K562 (cell line): Measurements from ENCODE around the gene TMEM143. TPM values are rescaled to one million over a fixed set of nuclear protein-coding genes. Genes with fewer than 3 reads are reported as not detected.

Experiments
- BRCA1 ChIP-seq, 2 experiments: fragments of 450-650 bp in 1 of 2; sonication (generic) in 1 of 2; formaldehyde crosslinking in 1 of 2; IDR thresholded peaks; 2 replicates each; pipeline versions ENCODE4 v1.5.0 to v1.6.1; 2017 to 2020; ENCODE audit warnings: mild to moderate bottlenecking in 1 of 2, missing genetic modification reagents in 1 of 2
- CBFB ChIP-seq: sonication (generic); formaldehyde crosslinking; IDR thresholded peaks from 2 replicates; pipeline ENCODE4 v1.4.0; 2020; ENCODE audit warnings: mild to moderate bottlenecking, missing genetic modification reagents
- CHCHD3 ChIP-seq: fragments of 250-450 bp; sonication (Bioruptor Pico); IDR thresholded peaks from 2 replicates; pipeline ENCODE4 v2.1.2; 2022; ENCODE audit warnings: mild to moderate bottlenecking
- CTBP1 ChIP-seq: fragments of 450-650 bp; IDR thresholded peaks from 2 replicates; pipeline ENCODE4 v1.6.1; 2016; ENCODE audit warnings: borderline replicate concordance
- DMBX1 ChIP-seq: fragments of 250-450 bp; sonication (Bioruptor Pico); IDR thresholded peaks from 2 replicates; pipeline ENCODE4 v1.8.0; 2022; ENCODE audit warnings: inconsistent platforms, mild to moderate bottlenecking, moderate library complexity, borderline replicate concordance
- EP400 ChIP-seq: fragments of 450-650 bp; IDR thresholded peaks from 2 replicates; pipeline ENCODE4 v1.6.1; 2017; ENCODE audit warnings: antibody characterized with exemption, mild to moderate bottlenecking, moderate library complexity
- GTF2E2 ChIP-seq: fragments of 200-800 bp; sonication (Bioruptor generic); IDR thresholded peaks from 2 replicates; pipeline ENCODE4 v1.6.1; 2016; ENCODE audit warnings: missing genetic modification characterization, missing compliant biosample characterization
- HES1 ChIP-seq: fragments of 450-650 bp; IDR thresholded peaks from 2 replicates; pipeline ENCODE4 v1.6.1; 2016; ENCODE audit warnings: low read depth, mild to moderate bottlenecking, moderate library complexity
- HMG20A ChIP-seq: fragments of 450-650 bp; formaldehyde crosslinking; conservative IDR thresholded peaks from 2 replicates; pipeline ENCODE4 v1.4.0; 2020; ENCODE audit warnings: mild to moderate bottlenecking, mixed read lengths
- IFI16 ChIP-seq: fragments of 250-450 bp; sonication (Bioruptor Pico); IDR thresholded peaks from 2 replicates; pipeline ENCODE4 v2.1.2; 2022; ENCODE audit warnings: mild to moderate bottlenecking, inconsistent platforms
- ILK ChIP-seq: fragments of 450-650 bp; IDR thresholded peaks from 2 replicates; pipeline ENCODE4 v1.6.1; 2016; ENCODE audit warnings: missing genetic modification characterization, low read depth, mild to moderate bottlenecking, missing compliant biosample characterization, moderate library complexity, borderline replicate concordance
- MYC ChIP-seq, 2 experiments: fragments of 250-450 bp in 1 of 2; sonication (Bioruptor Pico) in 1 of 2; IDR thresholded peaks; 2 replicates each; pipeline versions ENCODE4 v1.5.1 to v1.6.1; 2012 to 2021; ENCODE audit warnings: low read depth in 2 of 2, borderline replicate concordance in 1 of 2, improper control_type of control experiment in 1 of 2, low read length in 1 of 2, mild to moderate bottlenecking in 1 of 2, moderate library complexity in 1 of 2
- RCOR1 ChIP-seq, 2 experiments: IDR thresholded peaks; 2 replicates each; pipeline ENCODE4 v1.6.1; 2012; ENCODE audit warnings: low read depth in 2 of 2, low read length in 2 of 2, borderline replicate concordance in 1 of 2, improper control_type of control experiment in 1 of 2
- SAP30 ChIP-seq: fragments of 200-600 bp; sonication (generic); IDR thresholded peaks from 2 replicates; pipeline ENCODE4 v1.6.1; 2012; ENCODE audit warnings: borderline replicate concordance, low read depth, mild to moderate bottlenecking, moderate library complexity, low read length, control low read depth, inconsistent platforms; ENCODE audit not compliant: insufficient read depth, poor library complexity, severe bottlenecking
- SMAD4 ChIP-seq: fragments of 250-450 bp; sonication (Bioruptor Pico); conservative IDR thresholded peaks from 2 replicates; pipeline ENCODE4 v1.8.0; 2021; ENCODE audit warnings: inconsistent platforms, mild to moderate bottlenecking, moderate library complexity
- SMARCC2 ChIP-seq: fragments of 450-650 bp; IDR thresholded peaks from 2 replicates; pipeline ENCODE4 v1.6.1; 2017; ENCODE audit warnings: antibody characterized with exemption, moderate library complexity, mild to moderate bottlenecking, low read depth
- STAT5B ChIP-seq: fragments of 250-450 bp; sonication (Bioruptor Pico); IDR thresholded peaks from 2 replicates; pipeline ENCODE4 v1.8.0; 2021; ENCODE audit warnings: mild to moderate bottlenecking, inconsistent platforms
- ZBTB1 ChIP-seq: sonication (generic); formaldehyde crosslinking; IDR thresholded peaks from 2 replicates; pipeline ENCODE4 v1.8.1; 2023; ENCODE audit warnings: missing genetic modification reagents, low read depth, mild to moderate bottlenecking, borderline replicate concordance
- ZBTB2 ChIP-seq: fragments of 450-650 bp; IDR thresholded peaks from 2 replicates; pipeline ENCODE4 v1.6.1; 2016; ENCODE audit warnings: antibody characterized with exemption
- ZMIZ1 ChIP-seq, 2 experiments: fragments of 150-350 bp in 1 of 2; IDR thresholded peaks; 2 replicates each; pipeline ENCODE4 v1.6.1; 2012 to 2016; ENCODE audit warnings: low read depth in 2 of 2, low read length in 2 of 2, mild to moderate bottlenecking in 1 of 2, moderate library complexity in 1 of 2
- ZNF134 ChIP-seq: fragments of 250-450 bp; sonication (Bioruptor Pico); conservative IDR thresholded peaks from 2 replicates; pipeline ENCODE4 v1.4.0; 2020
- ZNF165 ChIP-seq: fragments of 250-450 bp; sonication (Bioruptor Pico); IDR thresholded peaks from 2 replicates; pipeline ENCODE4 v1.4.0; 2020; ENCODE audit warnings: borderline replicate concordance
- polyA plus RNA-seq, 8 experiments: library from polyadenylated mRNA; depleted of rRNA in 4 of 8; stranded (reverse) in 5 of 8; unstranded in 3 of 8; fragments of >200 nt; fragmentation: Nextera tagmentation in 2 of 8; fragmentation: Illumina TruSeq in 1 of 8; extraction: Ambion mirVana in 2 of 8; extraction: Trizol in 1 of 8; gene quantifications; 2 replicates each; pipeline versions ENCODE4 v1.2.1 to v1.2.3, GENCODE V29; 2011 to 2014; ENCODE audit warnings: inconsistent platforms in 1 of 8, missing spikeins in 1 of 8
- total RNA-seq, 7 experiments: library from RNA; depleted of rRNA in 6 of 7; stranded (reverse); fragments of >200 nt in 6 of 7; fragmentation: Illumina TruSeq in 2 of 7; extraction: Trizol in 2 of 7; gene quantifications; 2 replicates each; pipeline versions ENCODE4 v1.2.1 to v1.2.3, GENCODE V29; 2011 to 2021; ENCODE audit warnings: low replicate concordance in 1 of 7

Gene TMEM143
- total and polyA plus RNA-seq, 9 of the 15 experiments (the other 6 are each of a cell fraction or from before 2014, with no cell fraction given), result 0.66 to 8.8 (median 4.3) TPM

GRCh38 chr19:48363810-48364597 is at the start of gene TMEM143, which contains the start of gene SYNGR4 (continued):
- no peak for TF ChIP-seq ZMIZ1 (IDR thresholded peaks at IDR 0.05; ENCODE audit: low read depth in 2 of 2, low read length in 2 of 2)
- TF ChIP-seq SMAD4 (CRISPR knock-in tag), result no peak
- no peak for TF ChIP-seq BRCA1 (IDR thresholded peaks at IDR 0.05)
- no peak for TF ChIP-seq BRCA1 (CRISPR knock-in tag; IDR thresholded peaks at IDR 0.05)
- no peak for TF ChIP-seq CBFB (CRISPR knock-in tag)
- no peak for TF ChIP-seq SMARCC2
- TF ChIP-seq ZNF165 (CRISPR knock-in tag), result no peak
- TF ChIP-seq GTF2E2, result no peak
- peak; percentile 25; the same call in 1 of the 2 replicates for TF ChIP-seq CTBP1
- TF ChIP-seq ZNF134, result no peak
- 0 out of 2 replicates have a peak, but pooled peaks have one; percentile 55 for TF ChIP-seq CHCHD3
- no peak for TF ChIP-seq HMG20A (CRISPR knock-in tag)
- peak; percentile 87 for TF ChIP-seq HES1
- TF ChIP-seq ZBTB2, result peak; percentile 100
- TF ChIP-seq EP400, result peak; percentile 83
- TF ChIP-seq ZBTB1 (CRISPR knock-in tag), result no peak
- no peak for TF ChIP-seq SAP30
- no peak for TF ChIP-seq STAT5B
- peak; percentile 69 for TF ChIP-seq MYC (IDR thresholded peaks at IDR 0.05; ENCODE audit: low read depth, low read length)
- TF ChIP-seq MYC (CRISPR knock-in tag; IDR thresholded peaks at IDR 0.05; ENCODE audit: borderline replicate concordance, low read depth), result no peak
- TF ChIP-seq IFI16 (CRISPR knock-in tag), result no peak
- TF ChIP-seq DMBX1, result no peak
- no peak for TF ChIP-seq ILK (tag)
- peak in 1 of 2 experiments; percentile 3; a peak in 1 of 4 replicates for TF ChIP-seq RCOR1 (IDR thresholded peaks at IDR 0.05; ENCODE audit: borderline replicate concordance in 1 of 2, low read depth in 2 of 2, low read length in 2 of 2)
